KMS-11 (cell line): ENCODE results near the gene NCAPD2.
"Not testable (repeated sequence)": the region's sequence is repeated elsewhere in the genome, so short reads cannot be mapped to it uniquely, and the experiment has no call there.

Experiments
- H2AFZ ChIP-seq: fragments of 200-600 bp; sonication (generic); 2 replicates; pipeline ENCODE4 v1.6.1; 2016; ENCODE audit warnings: antibody characterized with exemption, mixed run types, low read depth
- H3K27ac ChIP-seq: fragments of 200-600 bp; sonication (generic); 2 replicates; pipeline ENCODE4 v1.6.1; 2016; ENCODE audit warnings: mild to moderate bottlenecking, mixed run types
- H3K27me3 ChIP-seq: fragments of 200-600 bp; sonication (generic); 2 replicates; pipeline ENCODE4 v1.6.1; 2017; ENCODE audit warnings: mild to moderate bottlenecking, low read depth, mixed run types, moderate library complexity; ENCODE audit not compliant: insufficient read depth
- H3K36me3 ChIP-seq: fragments of 200-600 bp; sonication (generic); 2 replicates; pipeline ENCODE4 v1.6.1; 2017; ENCODE audit warnings: mild to moderate bottlenecking, mixed run types; ENCODE audit not compliant: insufficient read depth
- H3K4me1 ChIP-seq: fragments of 200-600 bp; sonication (generic); 2 replicates; pipeline ENCODE4 v1.6.1; 2016; ENCODE audit warnings: mild to moderate bottlenecking, low read depth, mixed run types; ENCODE audit not compliant: poor library complexity, severe bottlenecking
- H3K4me2 ChIP-seq: fragments of 200-600 bp; sonication (generic); 2 replicates; pipeline ENCODE4 v1.7.0; 2016; ENCODE audit warnings: mild to moderate bottlenecking, mixed run types
- H3K4me3 ChIP-seq: fragments of 200-600 bp; sonication (generic); IDR thresholded peaks from 2 replicates; pipeline ENCODE4 v1.6.1; 2017; ENCODE audit warnings: low read depth, low read length, mixed read lengths; ENCODE audit not compliant: insufficient read depth
- H3K79me2 ChIP-seq: fragments of 200-600 bp; sonication (generic); 2 replicates; pipeline ENCODE4 v1.6.1; 2016; ENCODE audit warnings: low read depth, mixed run types; ENCODE audit not compliant: insufficient read depth
- H3K9ac ChIP-seq: fragments of 200-600 bp; sonication (generic); 2 replicates; pipeline ENCODE4 v1.6.1; 2016; ENCODE audit warnings: mild to moderate bottlenecking, mixed run types
- H4K20me1 ChIP-seq: fragments of 200-600 bp; sonication (generic); 2 replicates; pipeline ENCODE4 v1.6.1; 2016; ENCODE audit warnings: mild to moderate bottlenecking, mixed run types; ENCODE audit not compliant: insufficient read depth
- CTCF ChIP-seq: fragments of 200-600 bp; sonication (generic); conservative IDR thresholded peaks from 2 replicates; pipeline ENCODE4 v1.6.1; 2017; ENCODE audit warnings: low read depth, mild to moderate bottlenecking, antibody characterized with exemption, low read length, moderate library complexity, mixed read lengths

The NCAPD2 gene

GRCh38 chr12:6478416-6478815 is 15.5 kb upstream of the NCAPD2 start:
- no peaks in the 10 kb centered on the region for H3K27me3 ChIP-seq

DNA sequence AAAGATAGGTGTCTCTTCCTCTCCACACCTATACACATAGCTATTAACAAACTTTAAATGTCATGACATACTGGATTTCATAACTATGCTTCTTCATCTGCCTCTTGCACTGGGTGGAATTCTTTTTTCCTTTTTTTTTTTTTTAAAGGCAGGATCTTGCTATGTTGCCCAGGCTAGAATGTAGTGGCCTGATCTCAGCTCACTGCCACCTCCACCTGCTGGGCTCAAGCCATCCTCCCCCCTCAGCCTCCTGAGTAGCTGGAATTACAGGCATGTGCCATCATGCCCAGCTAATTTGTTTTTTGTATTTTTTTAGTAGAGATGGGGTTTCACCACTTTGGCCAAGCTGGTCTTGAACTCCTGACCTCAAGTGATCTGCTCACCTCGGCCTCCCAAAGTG is 5.7 kb upstream of the NCAPD2 start:
- no peak overlapping the region for H3K9ac ChIP-seq
- H2AFZ ChIP-seq, result no peak overlapping the region
- H3K36me3 ChIP-seq, result no peaks in the 10 kb centered on the region
- no peaks in the 10 kb centered on the region for H3K27me3 ChIP-seq
- no peak overlapping the region for H3K4me2 ChIP-seq
- H3K27ac ChIP-seq, result no peak overlapping the region
- H3K4me1 ChIP-seq, result peaks cover 4% of the 10 kb centered on the region
- H3K4me3 ChIP-seq, result no peak overlapping the region
- TF ChIP-seq CTCF, result no peak
- no peaks in the 10 kb centered on the region for H4K20me1 ChIP-seq
- 0 out of 2 replicates have a peak, but pooled peaks cover 7% of the 10 kb centered on the region for H3K79me2 ChIP-seq

More at GRCh38 chr12:6478416-6478815, 15.5 kb upstream of the NCAPD2 start:
- no peak overlapping the region for H3K27ac ChIP-seq
- H3K4me2 ChIP-seq, result no peak overlapping the region
- TF ChIP-seq CTCF, result no peak
- no peaks in the 10 kb centered on the region for H3K36me3 ChIP-seq
- no peaks in the 10 kb centered on the region for H3K79me2 ChIP-seq
- no peak overlapping the region for H3K9ac ChIP-seq
- H3K4me1 ChIP-seq, result no peaks in the 10 kb centered on the region
- H4K20me1 ChIP-seq, result no peaks in the 10 kb centered on the region
- no peak overlapping the region for H2AFZ ChIP-seq
- no peak overlapping the region for H3K4me3 ChIP-seq

DNA sequence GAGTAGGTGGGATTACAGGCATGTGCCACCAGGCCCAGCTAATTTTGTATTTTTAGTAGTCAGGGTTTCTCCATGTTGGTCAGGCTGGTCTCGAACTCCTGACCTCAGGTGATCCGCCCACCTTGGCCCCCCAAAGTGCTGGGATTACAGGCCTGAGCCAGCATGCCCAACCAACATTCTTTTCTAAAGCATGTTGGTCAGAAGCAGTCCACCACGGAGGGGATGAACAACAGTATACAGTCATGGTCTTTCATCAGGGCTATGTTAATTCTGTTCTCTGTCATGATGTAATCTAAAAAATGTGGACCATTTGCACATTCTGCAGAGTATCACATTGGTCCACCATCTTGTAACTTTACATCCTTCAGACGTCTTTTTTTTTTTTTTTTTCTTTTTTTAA is 4.5 kb upstream of the NCAPD2 start:
- H3K9ac ChIP-seq, result no peak overlapping the region
- no peaks in the 10 kb centered on the region for H3K36me3 ChIP-seq
- peaks cover 4% of the 10 kb centered on the region for H3K4me1 ChIP-seq
- 0 out of 2 replicates have a peak, but pooled peaks cover 7% of the 10 kb centered on the region for H3K79me2 ChIP-seq
- no peak overlapping the region for H3K4me3 ChIP-seq
- H2AFZ ChIP-seq, result no peak overlapping the region
- H3K4me2 ChIP-seq, result no peak overlapping the region
- no peak overlapping the region for H3K27ac ChIP-seq
- H3K27me3 ChIP-seq, result no peaks in the 10 kb centered on the region
- no peak for TF ChIP-seq CTCF
- H4K20me1 ChIP-seq, result no peaks in the 10 kb centered on the region

GRCh38 chr12:6490673-6491072 is 3.2 kb upstream of the NCAPD2 start:
- not testable (repeated sequence) for H3K4me2 ChIP-seq, H3K27ac ChIP-seq, H3K9ac ChIP-seq, H3K36me3 ChIP-seq, H3K27me3 ChIP-seq, H3K4me3 ChIP-seq, H2AFZ ChIP-seq, H4K20me1 ChIP-seq
- peaks cover 18% of the 10 kb centered on the region for H3K79me2 ChIP-seq
- peaks cover 13% of the 10 kb centered on the region for H3K4me1 ChIP-seq

- Histone ChIP-seq H3K36me3 (no peaks in the 10 kb centered on the region), H2AFZ (peak within 1 kb of the TSS; percentile 27), H4K20me1 (no peaks in the 10 kb centered on the region), H3K79me2 (peaks cover 35% of the 10 kb centered on the region), H3K4me3 (peak within 1 kb of the TSS; percentile 51), H3K9ac (peak within 1 kb of the TSS; percentile 86), H3K27me3 (no peaks in the 10 kb centered on the region), H3K4me2 (peak within 1 kb of the TSS; percentile 83), H3K4me1 (peaks cover 16% of the 10 kb centered on the region), H3K27ac (peak within 1 kb of the TSS; percentile 93)
- TF ChIP-seq CTCF, result no peak
Measured at GRCh38 chr12:6492838-6493496, 935 bp upstream of the NCAPD2 start, which contains the start of gene MRPL51. TSS of gene MRPL51 (minus strand) at chr12:6493262. CDS start at chr12:6493136, 126 bp downstream.
